ENCODE data around the gene RTP1. TPM values are rescaled to one million over a fixed set of nuclear protein-coding genes. Genes with fewer than 3 reads are reported as not detected.

The RTP1 gene
- total RNA-seq, 1 donor from 2014 or later: not detected

- no peak for TF ChIP-seq CTCF (IDR thresholded peaks at IDR 0.05; ENCODE audit: unreplicated experiment)
- no peaks in the 10 kb centered on the region for H3K4me1 Mint-ChIP-seq (ENCODE audit: unreplicated experiment)
- H3K9me3 Mint-ChIP-seq (ENCODE audit: unreplicated experiment): no peaks in the 10 kb centered on the region
- no peak overlapping the region for H3K4me3 Mint-ChIP-seq (ENCODE audit: unreplicated experiment)
- no peak overlapping the region for H3K27ac Mint-ChIP-seq (ENCODE audit: unreplicated experiment)
- no peak for DNase-seq (ENCODE audit: low spot score)
- H3K36me3 Mint-ChIP-seq (ENCODE audit: low read depth, unreplicated experiment): no peaks in the 10 kb centered on the region
- peaks cover 2% of the 10 kb centered on the region for H3K27me3 Mint-ChIP-seq (ENCODE audit: unreplicated experiment)
Observed at GRCh38 chr3:187207624-187208023, 10.3 kb downstream of the RTP1 start.

- no peak for TF ChIP-seq CTCF (IDR thresholded peaks at IDR 0.05; ENCODE audit: unreplicated experiment)
- no peaks in the 10 kb centered on the region for H3K4me1 Mint-ChIP-seq (ENCODE audit: unreplicated experiment)
- no peak overlapping the region for H3K4me3 Mint-ChIP-seq (ENCODE audit: unreplicated experiment)
- H3K36me3 Mint-ChIP-seq (ENCODE audit: low read depth, unreplicated experiment): no peaks in the 10 kb centered on the region
- H3K9me3 Mint-ChIP-seq (ENCODE audit: unreplicated experiment): no peaks in the 10 kb centered on the region
- no peak for DNase-seq (ENCODE audit: low spot score)
- H3K27me3 Mint-ChIP-seq (ENCODE audit: unreplicated experiment): peaks cover 2% of the 10 kb centered on the region
- H3K27ac Mint-ChIP-seq (ENCODE audit: unreplicated experiment): no peak overlapping the region
Observed at GRCh38 chr3:187208159-187208558, 10.9 kb downstream of the RTP1 start.

- H3K27me3 Mint-ChIP-seq (ENCODE audit: unreplicated experiment): peaks cover 2% of the 10 kb centered on the region
- H3K9me3 Mint-ChIP-seq (ENCODE audit: unreplicated experiment): no peaks in the 10 kb centered on the region
- no peak overlapping the region for H3K27ac Mint-ChIP-seq (ENCODE audit: unreplicated experiment)
- DNase-seq (ENCODE audit: low spot score): no peak
- H3K4me3 Mint-ChIP-seq (ENCODE audit: unreplicated experiment): no peak overlapping the region
- no peaks in the 10 kb centered on the region for H3K36me3 Mint-ChIP-seq (ENCODE audit: low read depth, unreplicated experiment)
- no peaks in the 10 kb centered on the region for H3K4me1 Mint-ChIP-seq (ENCODE audit: unreplicated experiment)
- no peak for TF ChIP-seq CTCF (IDR thresholded peaks at IDR 0.05; ENCODE audit: unreplicated experiment)
Observed at GRCh38 chr3:187209491-187209890, 12.2 kb downstream of the RTP1 start.

- H3K36me3 Mint-ChIP-seq (ENCODE audit: low read depth, unreplicated experiment): no peaks in the 10 kb centered on the region
- H3K27ac Mint-ChIP-seq (ENCODE audit: unreplicated experiment): no peak overlapping the region
- H3K9me3 Mint-ChIP-seq (ENCODE audit: unreplicated experiment): no peaks in the 10 kb centered on the region
- no peaks in the 10 kb centered on the region for H3K4me1 Mint-ChIP-seq (ENCODE audit: unreplicated experiment)
- TF ChIP-seq CTCF (IDR thresholded peaks at IDR 0.05; ENCODE audit: unreplicated experiment): no peak
- DNase-seq (ENCODE audit: low spot score): no peak
- no peak overlapping the region for H3K4me3 Mint-ChIP-seq (ENCODE audit: unreplicated experiment)
- H3K27me3 Mint-ChIP-seq (ENCODE audit: unreplicated experiment): peaks cover 1% of the 10 kb centered on the region
Observed at GRCh38 chr3:187210091-187210490, 12.8 kb downstream of the RTP1 start.

- Mint-ChIP-seq H3K4me3 (ENCODE audit: unreplicated experiment) (no peak overlapping the region), H3K36me3 (ENCODE audit: low read depth, unreplicated experiment) (no peaks in the 10 kb centered on the region), H3K4me1 (ENCODE audit: unreplicated experiment) (no peaks in the 10 kb centered on the region), H3K27me3 (ENCODE audit: unreplicated experiment) (peaks cover 3% of the 10 kb centered on the region), H3K27ac (ENCODE audit: unreplicated experiment) (no peak overlapping the region), H3K9me3 (ENCODE audit: unreplicated experiment) (no peaks in the 10 kb centered on the region)
- TF ChIP-seq CTCF (IDR thresholded peaks at IDR 0.05; ENCODE audit: unreplicated experiment): no peak
- DNase-seq (ENCODE audit: low spot score): no peak
Observed at GRCh38 chr3:187210545-187211327, 13.4 kb downstream of the RTP1 start.
